HepG2 (cell line): ENCODE data around the gene NRG3. TPM values are rescaled to one million over a fixed set of nuclear protein-coding genes. Genes with fewer than 3 reads are reported as not detected.

Experiments
- ATAC-seq: fragments of 200-7000 bp; cut with Tn5 transposase; 3 replicates; pipeline ENCODE4 v1.9.1; 2020; ENCODE audit warnings: mild to moderate bottlenecking, moderate library complexity
- BruUV-seq: library from RNA; stranded (reverse); fragments of 400-500 nt; replicated peaks from 2 replicates; lab custom pipeline; 2021; lab: Mats Ljungman, UMichigan
- CTCF ChIA-PET: fragments of 300-600 bp; formaldehyde crosslinking; extraction: SDS; loops from one replicate; lab custom pipeline; 2021; ENCODE audit warnings: low total read pairs, inconsistent platforms, low intra/inter-chr PET ratio; lab: Yijun Ruan, JAX
- POLR2A ChIA-PET: fragments of 350-600 bp; sonication (Branson Sonifier 250); formaldehyde crosslinking; loops from one replicate; lab custom pipeline; 2020; ENCODE audit warnings: antibody characterized with exemption, inconsistent platforms; lab: Yijun Ruan, JAX
- DNase-seq: peaks from one replicate; pipeline ENCODE4 v3.0.0-alpha.2; 2015; ENCODE audit warnings: low spot score
- FAIRE-seq: peaks from 3 replicates; lab custom pipeline; 2011; peaks lifted over from hg19 to GRCh38; lab: Jason Lieb, UNC
- H2AFZ ChIP-seq: one replicate; pipeline ENCODE4 v1.6.1; 2011; ENCODE audit warnings: low read length, inconsistent platforms
- H3K27ac ChIP-seq: fragments of 300-600 bp; 3 replicates; pipeline ENCODE4 v1.8.0; 2011; ENCODE audit warnings: mixed run types, mild to moderate bottlenecking, mixed read lengths, low read length, inconsistent platforms; ENCODE audit not compliant: insufficient read depth; ENCODE audit errors: extremely low read length
- H3K27me3 ChIP-seq, 2 experiments: fragments of 200-600 bp in 1 of 2; 2 replicates in 1 of 2; 3 replicates in 1 of 2; pipeline versions ENCODE4 v1.6.0 to v1.8.0; 2011; ENCODE audit warnings: low read length in 2 of 2, mild to moderate bottlenecking in 2 of 2, moderate library complexity in 2 of 2, inconsistent platforms in 1 of 2; ENCODE audit not compliant: insufficient read depth in 2 of 2, control insufficient read depth in 1 of 2
- H3K36me3 ChIP-seq, 2 experiments: fragments of 200-600 bp in 1 of 2; replicated peaks in 1 of 2; 2 replicates in 1 of 2; 3 replicates in 1 of 2; pipeline versions ENCODE4 v1.5.1 to v1.8.0; 2011; ENCODE audit warnings: low read length in 2 of 2, inconsistent platforms in 1 of 2; ENCODE audit not compliant: insufficient read depth in 2 of 2, control insufficient read depth in 1 of 2
- H3K4me1 ChIP-seq: 2 replicates; pipeline ENCODE4 v1.5.1; 2012; ENCODE audit warnings: low read length, inconsistent platforms; ENCODE audit not compliant: insufficient read depth
- H3K4me2 ChIP-seq: 2 replicates; pipeline ENCODE4 v1.6.0; 2011; ENCODE audit warnings: low read depth, low read length, inconsistent platforms
- H3K4me3 ChIP-seq, 3 experiments: fragments of 200-600 bp in 1 of 3; sonication (generic), shearing (Covaris generic) in 1 of 3; replicated peaks in 1 of 3; 2 replicates each; pipeline ENCODE4 v1.5.1; 2011 to 2016; ENCODE audit warnings: low read length in 3 of 3, inconsistent platforms in 2 of 3, low read depth in 2 of 3, mild to moderate bottlenecking in 2 of 3, control low read depth in 1 of 3, mixed read lengths in 1 of 3; ENCODE audit not compliant: insufficient read depth in 1 of 3
- H3K79me2 ChIP-seq: one replicate; pipeline ENCODE4 v1.6.1; 2011; ENCODE audit warnings: low read length, inconsistent platforms; ENCODE audit not compliant: insufficient read depth
- H3K9ac ChIP-seq: 2 replicates; pipeline ENCODE4 v1.6.0; 2011; ENCODE audit warnings: mild to moderate bottlenecking, low read depth, low read length, inconsistent platforms; ENCODE audit not compliant: insufficient read depth
- H3K9me3 ChIP-seq: 2 replicates; pipeline ENCODE4 v1.5.1; 2012; ENCODE audit warnings: mild to moderate bottlenecking, low read length
- H4K20me1 ChIP-seq: 2 replicates; pipeline ENCODE4 v1.6.0; 2011; ENCODE audit warnings: inconsistent platforms, mild to moderate bottlenecking, low read length, moderate library complexity; ENCODE audit not compliant: insufficient read depth
- CENPBD1 ChIP-seq: sonication (generic); formaldehyde crosslinking; IDR thresholded peaks from 2 replicates; pipeline ENCODE4 v1.8.0; 2022; ENCODE audit warnings: missing genetic modification reagents, low read depth, mild to moderate bottlenecking, borderline replicate concordance
- HBP1 ChIP-seq: IDR thresholded peaks from 2 replicates; pipeline ENCODE4 v1.6.1; 2016; ENCODE audit warnings: low read depth, control low read depth
- HNRNPLL ChIP-seq: fragments of 200-400 bp; formaldehyde crosslinking; IDR thresholded peaks from 2 replicates; pipeline ENCODE4 v1.6.1; 2017; ENCODE audit warnings: mild to moderate bottlenecking, low read depth, low read length; ENCODE audit not compliant: poor library complexity, severe bottlenecking
- KLF12 ChIP-seq: sonication (generic); formaldehyde crosslinking; IDR thresholded peaks from 2 replicates; pipeline ENCODE4 v1.4.0; 2020; ENCODE audit warnings: missing genetic modification reagents, borderline replicate concordance
- PCBP2 ChIP-seq: fragments of 200-400 bp; formaldehyde crosslinking; optimal IDR thresholded peaks from 2 replicates; pipeline ENCODE3; 2018; ENCODE audit warnings: low read length, low read depth; ENCODE audit not compliant: poor library complexity, severe bottlenecking
- PHF21A ChIP-seq: sonication (generic); formaldehyde crosslinking; IDR thresholded peaks from 2 replicates; pipeline ENCODE4 v1.5.0; 2020; ENCODE audit warnings: mild to moderate bottlenecking, missing genetic modification reagents
- PREB ChIP-seq: sonication (generic); formaldehyde crosslinking; IDR thresholded peaks from 2 replicates; pipeline ENCODE4 v1.4.0; 2020; ENCODE audit warnings: missing genetic modification reagents
- SNAPC2 ChIP-seq: sonication (generic); formaldehyde crosslinking; IDR thresholded peaks from 2 replicates; pipeline ENCODE4 v1.8.1; 2022; ENCODE audit warnings: mild to moderate bottlenecking, missing genetic modification reagents
- ZNF12 ChIP-seq: sonication (generic); formaldehyde crosslinking; IDR thresholded peaks from 2 replicates; pipeline ENCODE4 v1.5.0; 2020; ENCODE audit warnings: missing genetic modification reagents
- ZUFSP ChIP-seq: sonication (generic); formaldehyde crosslinking; IDR thresholded peaks from 2 replicates; pipeline ENCODE4 v1.9.0; 2021; ENCODE audit warnings: missing genetic modification reagents, mild to moderate bottlenecking, borderline replicate concordance
- WGBS: methylation state at CpG from one replicate; pipeline ENCODE4 v1.1.6; 2017; ENCODE audit warnings: low lambda C conversion rate; 5-methylcytosine and 5-hydroxymethylcytosine counted together
- in situ Hi-C: cut with HindIII; loops from 2 replicates; pipeline ENCODE4 v1.10.0; 2017; ENCODE audit warnings: low pct_unique_long_range_greater_than_20kb; ENCODE audit not compliant: extremely low pct_ligation_motif_present
- intact Hi-C: fragments of 100-400 bp; cut with micrococcal nuclease; formaldehyde crosslinking; loops from one replicate; pipeline ENCODE4 v1.10.0; 2022; ENCODE audit not compliant: unreplicated experiment
- polyA plus RNA-seq, 8 experiments: library from polyadenylated mRNA; depleted of rRNA in 3 of 8; stranded (reverse) in 7 of 8; unstranded in 1 of 8; fragments of >200 nt; fragmentation: Illumina TruSeq in 4 of 8; extraction: Trizol in 4 of 8; gene quantifications; 2 replicates each; pipeline versions ENCODE4 v1.2.1 to v1.2.3, GENCODE V29; 2011 to 2016; ENCODE audit warnings: low read depth in 4 of 8, missing spikeins in 1 of 8, mixed read lengths in 1 of 8; ENCODE audit not compliant: insufficient read depth in 1 of 8
- total RNA-seq, 5 experiments: library from RNA; depleted of rRNA; stranded (reverse); fragments of >200 nt; fragmentation: Illumina TruSeq; extraction: Trizol; gene quantifications; 2 replicates each; pipeline ENCODE4 v1.2.3, GENCODE V29; 2016; ENCODE audit warnings: low read depth in 1 of 5

Gene NRG3
- total and polyA plus RNA-seq, 2 of the 13 experiments (the other 11 are each of a cell fraction or from before 2014, with no cell fraction given) = not detected

GRCh38 chr10:82538272-82538671 lies 663.3 kb downstream of the NRG3 start:
- in situ Hi-C loops = no loop called here
- DNase-seq = no peak
- H2AFZ ChIP-seq = no peak overlapping the region
- no peak overlapping the region for H3K4me2 ChIP-seq
- CTCF ChIA-PET = no interaction called here
- no peak for FAIRE-seq
- ATAC-seq = no peak
- WGBS = 0% methylated on average over 1 of the region's 1 CpG
- H3K27ac ChIP-seq = no peak overlapping the region
- BruUV-seq = no TSS peak
- H3K9me3 ChIP-seq = peaks cover 82% of the 10 kb centered on the region
- no peaks in the 10 kb centered on the region for H3K79me2 ChIP-seq
- no peaks in the 10 kb centered on the region for H3K27me3 ChIP-seq
- no peaks in the 10 kb centered on the region for H3K4me1 ChIP-seq
- no peak for TF ChIP-seq PCBP2
- TF ChIP-seq PHF21A (CRISPR knock-in tag) = no peak
- TF ChIP-seq SNAPC2 (CRISPR knock-in tag) = no peak
- TF ChIP-seq KLF12 (CRISPR knock-in tag) = no peak
- no peak for TF ChIP-seq ZNF12 (CRISPR knock-in tag)
- no peak for TF ChIP-seq PREB (CRISPR knock-in tag)
- no peak for TF ChIP-seq CENPBD1 (CRISPR knock-in tag)
- no peak for TF ChIP-seq ZUFSP (CRISPR knock-in tag)
- no peak for TF ChIP-seq HNRNPLL
- TF ChIP-seq HBP1 (CRISPR knock-in tag) = no peak
- TF ChIP-seq, all 625 proteins: peak for 0
- Histone ChIP-seq H3K4me3 (no peak overlapping the region), H3K9ac (no peak overlapping the region), H4K20me1 (no peaks in the 10 kb centered on the region), H3K36me3 (no peaks in the 10 kb centered on the region)
- POLR2A ChIA-PET = no interaction called here
- intact Hi-C loops = no loop called here
